HUES6 (cell line): Measurements from ENCODE around the gene IGF2BP3.

Source experiments
- H3K27ac ChIP-seq: 2 replicates; pipeline ENCODE4 v1.7.0; 2013; ENCODE audit warnings: low read depth, mild to moderate bottlenecking, low read length, inconsistent platforms
- H3K27me3 ChIP-seq: 2 replicates; pipeline ENCODE4 v1.6.1; 2013; ENCODE audit warnings: low read length; ENCODE audit not compliant: control insufficient read depth, insufficient read depth
- H3K36me3 ChIP-seq: 2 replicates; pipeline ENCODE4 v1.6.1; 2013; ENCODE audit warnings: low read length; ENCODE audit not compliant: control insufficient read depth, insufficient read depth
- H3K4me1 ChIP-seq: 2 replicates; pipeline ENCODE4 v1.6.1; 2013; ENCODE audit warnings: low read length; ENCODE audit not compliant: control insufficient read depth, insufficient read depth
- H3K4me3 ChIP-seq: 2 replicates; pipeline ENCODE4 v1.5.1; 2013; ENCODE audit warnings: low read depth, low read length
- H3K9ac ChIP-seq: one replicate; pipeline ENCODE4 v1.6.1; 2013; ENCODE audit warnings: mild to moderate bottlenecking, low read length
- H3K9me3 ChIP-seq: 2 replicates; pipeline ENCODE4 v1.6.1; 2013; ENCODE audit warnings: low read depth, low read length; ENCODE audit not compliant: control insufficient read depth, insufficient read depth

Gene IGF2BP3

DNA sequence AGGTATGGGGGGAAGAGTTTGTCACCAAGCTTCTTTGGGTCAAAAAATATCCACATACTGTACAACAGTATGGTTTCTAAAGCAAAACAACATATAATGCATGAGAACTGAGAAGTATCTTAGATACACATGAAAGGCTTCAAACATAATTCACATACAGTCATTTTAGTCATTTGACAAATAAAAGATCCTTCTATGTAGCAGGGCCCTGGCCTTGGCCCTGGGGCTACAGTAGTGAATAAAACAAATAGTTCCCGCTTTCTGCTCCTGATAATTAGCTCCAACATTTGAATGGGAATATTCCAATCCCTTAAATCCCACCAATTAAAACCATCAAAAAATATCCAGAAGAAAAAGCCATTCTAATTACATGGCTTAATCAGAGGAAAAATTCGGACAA lies 119.8 kb downstream of the IGF2BP3 start:
- Histone ChIP-seq H3K4me1 (peaks cover 18% of the 10 kb centered on the region; the same call in 1 of the 2 replicates), H3K9me3 (no peaks in the 10 kb centered on the region), H3K9ac (no peak overlapping the region), H3K27ac (no peak overlapping the region), H3K27me3 (no peaks in the 10 kb centered on the region), H3K36me3 (peaks cover 53% of the 10 kb centered on the region), H3K4me3 (no peak overlapping the region)

DNA sequence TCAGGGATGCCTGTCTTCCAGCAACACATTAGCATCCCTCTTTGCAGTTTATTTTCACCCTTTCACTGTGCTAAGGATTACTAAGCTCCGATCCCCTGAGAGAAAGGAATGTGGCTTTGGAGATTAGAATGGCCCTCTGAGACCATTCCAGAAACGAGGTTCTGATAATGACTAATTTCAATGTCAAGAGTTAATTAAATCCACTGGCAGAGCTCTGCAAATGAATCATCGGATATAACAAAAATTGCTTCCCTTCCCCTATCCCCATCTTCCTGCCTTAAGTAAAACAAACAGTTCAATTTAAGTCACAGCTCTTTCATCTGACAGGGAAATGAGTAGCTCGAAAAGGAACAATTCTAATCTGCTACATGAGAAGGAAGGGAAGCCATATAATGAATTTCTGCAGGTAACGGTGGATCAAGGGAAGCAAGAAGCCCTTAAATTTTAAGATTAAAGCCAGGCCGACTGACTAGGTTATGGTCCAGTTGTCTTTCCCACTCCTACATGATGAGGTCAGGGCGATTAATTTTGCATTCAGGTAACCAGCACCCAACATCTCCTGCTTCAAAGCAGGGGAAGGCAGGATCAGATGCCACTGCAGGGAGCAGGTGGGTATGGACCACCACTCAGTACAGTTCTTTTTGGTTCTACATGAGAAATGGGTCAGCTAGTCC lies 120.7 kb downstream of the IGF2BP3 start:
- H3K9me3 ChIP-seq, result no peaks in the 10 kb centered on the region
- H3K27ac ChIP-seq, result no peak overlapping the region

DNA sequence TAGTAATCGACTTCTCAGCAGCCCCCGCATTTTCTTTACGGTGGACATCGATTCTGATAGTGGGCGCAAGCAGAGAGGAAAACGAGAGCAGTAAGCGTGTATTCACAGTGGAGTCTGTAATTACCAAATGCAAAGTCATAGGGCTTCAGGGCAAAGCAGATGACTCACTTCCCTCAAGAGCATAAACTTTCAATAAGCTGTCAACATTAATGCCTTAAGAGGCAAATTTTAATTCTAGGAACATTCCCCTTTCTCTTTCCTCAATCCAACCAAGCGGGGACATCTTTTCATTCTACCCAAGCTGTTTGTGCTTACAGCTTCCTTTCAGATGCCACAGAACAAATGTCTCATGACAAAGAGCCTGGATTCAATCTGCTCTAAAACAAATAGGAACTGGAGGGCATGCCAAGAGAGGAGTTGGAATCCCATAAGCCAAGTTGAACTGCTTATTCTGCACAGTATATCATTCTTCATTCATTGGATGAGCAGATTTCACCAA lies 122.6 kb downstream of the IGF2BP3 start:
- Histone ChIP-seq H3K4me3 (no peak overlapping the region), H3K9ac (no peak overlapping the region), H3K4me1 (peaks cover 18% of the 10 kb centered on the region; the same call in 1 of the 2 replicates), H3K36me3 (peaks cover 77% of the 10 kb centered on the region), H3K27ac (no peak overlapping the region), H3K27me3 (no peaks in the 10 kb centered on the region), H3K9me3 (no peaks in the 10 kb centered on the region)

More for the DNA sequence above, 120.7 kb downstream of the IGF2BP3 start:
- no peak overlapping the region for H3K4me3 ChIP-seq
- no peak overlapping the region for H3K9ac ChIP-seq
- peaks cover 58% of the 10 kb centered on the region for H3K36me3 ChIP-seq
- peaks cover 18% of the 10 kb centered on the region; the same call in 1 of the 2 replicates for H3K4me1 ChIP-seq
- H3K27me3 ChIP-seq, result no peaks in the 10 kb centered on the region

DNA sequence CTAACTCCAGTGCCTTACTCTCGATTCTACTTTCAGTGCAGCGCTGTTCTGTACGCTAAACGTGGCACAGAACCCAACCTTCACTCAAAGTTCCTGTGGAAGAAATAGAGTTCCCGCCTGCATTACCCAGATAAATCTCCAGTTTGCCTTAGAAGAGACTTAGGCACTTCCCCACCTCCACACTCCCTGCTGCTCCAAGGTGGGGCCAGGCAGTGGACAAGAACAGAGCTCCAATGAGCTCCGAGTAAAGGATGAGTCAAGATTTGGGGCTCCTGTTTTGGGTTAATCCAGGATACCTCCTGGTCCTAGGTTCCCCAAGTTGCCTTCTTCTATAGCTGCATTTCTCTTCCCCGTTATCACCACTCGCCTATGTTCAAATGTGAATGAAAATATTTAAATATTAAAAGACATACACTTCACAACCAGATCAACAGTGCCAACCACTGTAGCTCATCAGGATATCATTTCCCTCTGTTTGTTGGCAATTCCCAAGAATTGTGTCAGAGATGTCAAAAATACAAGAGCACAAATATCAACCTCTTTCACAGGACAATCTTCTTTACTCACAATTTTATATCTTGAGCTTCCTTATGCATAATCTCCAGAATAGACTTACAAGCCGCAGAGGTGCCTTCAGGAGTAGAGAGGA lies 123.1 kb downstream of the IGF2BP3 start:
- peaks cover 18% of the 10 kb centered on the region; the same call in 1 of the 2 replicates for H3K4me1 ChIP-seq
- H3K27ac ChIP-seq, result no peak overlapping the region
- H3K36me3 ChIP-seq, result peaks cover 83% of the 10 kb centered on the region

DNA sequence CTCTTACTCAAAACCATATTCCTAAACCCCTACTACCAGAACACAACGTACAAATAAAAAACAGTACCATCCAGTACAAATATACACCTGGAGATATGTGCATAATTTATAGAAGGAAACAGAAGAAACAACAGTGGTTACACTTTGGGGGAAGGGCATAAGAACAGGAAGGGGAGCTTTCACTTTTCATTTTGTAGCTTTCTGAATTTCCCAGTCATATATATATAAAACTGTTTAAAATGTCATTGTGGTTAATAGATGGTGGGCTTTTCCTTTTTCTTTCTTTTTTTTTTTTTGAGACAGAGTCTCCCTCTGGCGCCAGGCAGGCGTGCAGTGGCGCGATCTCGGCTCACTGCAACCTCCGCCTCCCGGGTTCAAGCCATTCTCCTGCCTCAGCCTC lies 124.0 kb downstream of the IGF2BP3 start:
- Histone ChIP-seq H3K9me3 (no peaks in the 10 kb centered on the region), H3K9ac (no peak overlapping the region), H3K27ac (no peak overlapping the region), H3K36me3 (peaks cover 89% of the 10 kb centered on the region), H3K4me1 (peaks cover 18% of the 10 kb centered on the region; the same call in 1 of the 2 replicates), H3K27me3 (no peaks in the 10 kb centered on the region), H3K4me3 (no peak overlapping the region)

More for the DNA sequence above, 123.1 kb downstream of the IGF2BP3 start:
- no peaks in the 10 kb centered on the region for H3K27me3 ChIP-seq
- H3K4me3 ChIP-seq, result no peak overlapping the region
- H3K9me3 ChIP-seq, result no peaks in the 10 kb centered on the region
- H3K9ac ChIP-seq, result no peak overlapping the region

DNA sequence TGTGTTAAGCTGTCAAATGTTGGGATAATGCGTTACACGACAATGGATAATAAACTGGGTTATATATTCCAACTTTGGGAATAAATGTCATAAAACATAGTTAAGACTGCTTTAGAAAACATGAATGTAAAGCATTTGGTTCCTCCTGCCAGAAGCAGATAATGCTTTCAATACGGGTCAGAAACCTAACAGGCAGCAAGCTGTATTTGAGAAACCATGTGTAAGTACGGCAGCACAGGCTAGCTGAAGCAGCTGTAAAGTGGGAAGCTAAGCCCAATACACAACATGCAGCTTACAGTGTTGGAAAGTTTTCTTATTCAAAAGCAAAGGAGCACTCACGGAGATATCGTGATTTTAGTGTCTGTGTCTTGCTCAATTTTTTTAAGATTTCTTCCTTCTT lies 124.7 kb downstream of the IGF2BP3 start:
- H3K4me1 ChIP-seq, result peaks cover 18% of the 10 kb centered on the region; the same call in 1 of the 2 replicates
- no peak overlapping the region for H3K27ac ChIP-seq

DNA sequence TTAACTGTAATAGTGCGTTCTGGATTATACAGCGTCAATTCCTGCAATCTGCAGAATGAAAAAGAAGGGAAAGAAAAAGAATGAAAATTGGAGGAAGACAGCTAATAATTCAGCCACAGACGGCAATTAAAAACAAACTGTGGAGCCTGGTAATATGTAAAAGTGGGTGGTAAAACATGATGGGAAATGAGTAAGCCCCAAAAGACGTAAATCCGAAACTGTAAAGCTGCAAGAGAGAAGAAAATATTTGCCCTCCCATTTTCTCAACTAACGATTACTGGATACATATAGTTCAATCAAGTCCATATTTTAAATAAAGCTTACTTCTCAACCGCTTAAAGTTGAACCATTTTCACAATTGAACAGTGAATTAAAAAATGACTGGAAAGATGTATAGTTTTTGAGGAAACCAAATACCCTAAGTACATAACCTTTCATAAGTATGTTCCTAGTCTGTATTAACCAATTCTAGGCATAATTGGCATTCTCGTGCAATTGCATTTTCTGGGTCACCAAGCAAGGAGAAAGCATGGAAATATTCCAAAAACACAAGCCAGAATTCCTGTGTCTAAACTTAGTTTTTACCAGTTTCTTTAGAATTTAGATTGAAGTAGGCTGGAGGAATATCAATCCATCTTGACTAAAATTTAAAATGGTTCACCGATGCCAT lies 126.3 kb downstream of the IGF2BP3 start:
- Histone ChIP-seq H3K36me3 (peaks cover 91% of the 10 kb centered on the region), H3K4me3 (no peak overlapping the region), H3K9ac (no peak overlapping the region), H3K27ac (no peak overlapping the region), H3K27me3 (no peaks in the 10 kb centered on the region), H3K4me1 (peaks cover 12% of the 10 kb centered on the region; the same call in 1 of the 2 replicates), H3K9me3 (no peaks in the 10 kb centered on the region)

More for the DNA sequence above, 124.7 kb downstream of the IGF2BP3 start:
- H3K4me3 ChIP-seq, result no peak overlapping the region
- H3K9me3 ChIP-seq, result no peaks in the 10 kb centered on the region
- no peak overlapping the region for H3K9ac ChIP-seq
- peaks cover 87% of the 10 kb centered on the region for H3K36me3 ChIP-seq
- H3K27me3 ChIP-seq, result no peaks in the 10 kb centered on the region

DNA sequence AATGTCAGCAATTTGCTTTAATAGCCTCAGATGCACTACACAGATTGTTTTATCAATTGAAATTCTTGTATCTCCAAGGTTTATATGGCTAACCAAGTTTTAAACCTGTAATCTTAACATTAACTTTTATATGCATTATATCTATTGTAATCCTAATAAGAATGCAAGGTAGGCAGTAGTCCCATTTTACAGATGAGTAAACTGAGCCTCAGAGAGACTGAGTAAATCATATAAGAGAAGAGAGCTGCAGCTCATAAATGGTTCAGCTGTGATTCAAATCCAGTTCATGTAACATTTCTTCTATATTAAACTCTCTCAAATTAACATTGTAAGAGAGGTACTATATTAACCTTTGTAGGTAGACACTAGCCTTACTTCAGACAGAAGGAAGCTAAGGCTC lies 127.2 kb downstream of the IGF2BP3 start:
- H3K9me3 ChIP-seq, result no peaks in the 10 kb centered on the region
- H3K36me3 ChIP-seq, result peaks cover 92% of the 10 kb centered on the region
- H3K9ac ChIP-seq, result no peak overlapping the region
- H3K27ac ChIP-seq, result no peak overlapping the region
- H3K27me3 ChIP-seq, result no peaks in the 10 kb centered on the region
- H3K4me1 ChIP-seq, result peaks cover 6% of the 10 kb centered on the region; the same call in 1 of the 2 replicates
- no peak overlapping the region for H3K4me3 ChIP-seq

DNA sequence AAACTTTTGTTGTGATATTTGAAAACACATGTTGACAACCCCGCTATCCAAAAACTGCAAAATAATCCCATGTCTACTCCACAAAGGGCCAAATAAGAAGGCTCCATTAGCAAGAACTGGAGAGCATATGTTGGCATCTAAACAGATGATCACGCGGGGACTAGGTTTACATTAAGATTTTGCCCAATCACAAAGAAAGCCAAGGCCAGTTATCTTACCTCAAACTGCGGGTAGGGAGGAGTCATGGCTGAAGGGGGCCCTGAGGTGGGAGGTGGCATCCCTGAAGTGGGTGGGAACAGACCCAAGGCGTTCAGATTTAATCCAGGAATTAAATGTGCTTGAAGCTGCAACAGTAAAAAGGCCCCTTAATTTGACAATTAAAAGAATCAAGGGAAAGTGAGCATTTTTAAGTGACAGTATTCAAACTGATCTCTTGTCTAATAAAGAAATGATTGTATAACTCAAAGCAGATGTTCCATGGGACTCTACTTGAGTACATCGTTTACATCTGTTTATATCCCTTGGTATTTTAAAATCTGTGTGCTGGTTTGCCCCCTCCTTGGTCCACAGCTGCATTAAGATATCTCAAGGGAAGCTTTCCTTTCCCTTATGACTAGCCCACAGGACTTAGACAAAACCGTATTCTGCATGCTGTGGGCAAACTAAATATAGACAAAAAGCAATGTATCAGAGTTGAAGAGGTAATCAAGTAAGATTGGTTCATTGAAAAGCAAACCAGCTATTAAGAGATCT lies 128.3 kb downstream of the IGF2BP3 start:
- Histone ChIP-seq H3K36me3 (peaks cover 92% of the 10 kb centered on the region), H3K27ac (no peak overlapping the region), H3K4me1 (no peaks in the 10 kb centered on the region), H3K27me3 (no peaks in the 10 kb centered on the region), H3K9ac (no peak overlapping the region), H3K9me3 (no peaks in the 10 kb centered on the region), H3K4me3 (no peak overlapping the region)

DNA sequence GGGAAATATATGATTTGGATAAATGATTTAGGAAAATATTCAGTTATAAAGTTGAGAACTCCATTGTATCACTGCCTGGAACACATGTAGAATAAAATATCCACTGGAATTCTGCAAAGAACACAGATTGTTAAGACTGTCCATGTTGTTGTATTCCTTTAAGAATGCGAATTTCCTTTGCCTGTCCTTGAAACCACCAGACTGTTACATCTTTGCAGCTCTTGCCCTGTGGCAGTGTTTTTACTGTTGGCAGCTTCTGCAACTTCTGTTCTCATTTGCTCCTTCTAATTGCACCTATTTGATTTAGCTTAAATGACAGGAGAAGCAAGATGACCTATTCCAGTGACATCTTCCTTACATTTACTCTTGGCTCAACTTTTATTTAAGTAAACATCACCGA lies 131.4 kb downstream of the IGF2BP3 start:
- peaks cover 95% of the 10 kb centered on the region for H3K36me3 ChIP-seq
- no peak overlapping the region for H3K4me3 ChIP-seq
- no peaks in the 10 kb centered on the region for H3K27me3 ChIP-seq
- H3K4me1 ChIP-seq, result no peaks in the 10 kb centered on the region
- H3K9me3 ChIP-seq, result no peaks in the 10 kb centered on the region
- no peak overlapping the region for H3K27ac ChIP-seq
- no peak overlapping the region for H3K9ac ChIP-seq
